ENCODE results near the gene ATP2A1. TPM values are rescaled to one million over a fixed set of nuclear protein-coding genes. Genes with fewer than 3 reads are reported as not detected.

ATP2A1 gene
- under 0.01 TPM in 1 of 2 replicates, not detected in the other for total RNA-seq (2012; rRNA removed)
- polyA plus RNA-seq (2012; rRNA removed) = 0.56 and 0.63 TPM in 2 replicates
- polyA plus RNA-seq (2012; cell fraction: cytosol; rRNA removed) = 0.35 and 0.36 TPM in 2 replicates
- polyA plus RNA-seq (2012; cell fraction: nucleus; rRNA removed; ENCODE audit: low replicate concordance) = 6.0 and 9.8 TPM in 2 replicates
- Bru-seq, nascent RNA = percentile 32 among the genes with signal in this experiment
- percentile 31 among the genes with signal in this experiment for BruChase-seq, experiment 1, labeled RNA remaining after a 6-hour chase
- BruChase-seq, experiment 2, labeled RNA remaining after a 2-hour chase = percentile 32 among the genes with signal in this experiment
- long read RNA-seq = 0 reads

- BruUV-seq (replicated peaks) = no TSS peak
- ChIA-PET CTCF (no interaction called here), POLR2A (ENCODE audit: unreplicated experiment) (no interaction called here)
- peaks cover 7% of the 10 kb centered on the region; the same call in 1 of the 2 replicates for H3K4me1 ChIP-seq (ENCODE audit: control insufficient read depth, insufficient read depth, low read length)
- peak within 1 kb of the TSS; percentile 66; the same call in 1 of the 2 replicates for H4K91ac ChIP-seq (ENCODE audit: insufficient read depth, low read depth, low read length)
- H3K27ac ChIP-seq (ENCODE audit: insufficient read depth, low read length) = peak within 1 kb of the TSS; percentile 28; the same call in 1 of the 2 replicates
- peak within 1 kb of the TSS; percentile 85; the same call in 1 of the 2 replicates for H3K14ac ChIP-seq (replicated peaks; ENCODE audit: low read depth, low read length)
- WGBS, 2 experiments (ENCODE audit: extremely low coverage in 2 of 2, insufficient read length in 1 of 2) = 76% methylated on average over 8 of the region's 25 CpGs; no CpG with 5 or more reads in 1 of the 2 experiments
- H2BK5ac ChIP-seq (ENCODE audit: low read depth, low read length, poor library complexity, severe bottlenecking) = no peak within 1 kb of the TSS
- H3K36me3 ChIP-seq (ENCODE audit: control insufficient read depth, insufficient read depth, low read length) = peaks cover 9% of the 10 kb centered on the region
- no peak within 1 kb of the TSS for H3K18ac ChIP-seq (ENCODE audit: low read depth, low read length)
- peak within 1 kb of the TSS; percentile 18 for H3K4ac ChIP-seq (ENCODE audit: low read depth, low read length)
- intact Hi-C loops (cut with micrococcal nuclease) = no loop called here
- peak within 1 kb of the TSS; percentile 67 for H3K9ac ChIP-seq (ENCODE audit: low read depth, low read length)
- H3K4me2 ChIP-seq (ENCODE audit: low read depth, low read length) = peak within 1 kb of the TSS; percentile 89
- no peak within 1 kb of the TSS for H2BK15ac ChIP-seq (ENCODE audit: low read depth, low read length)
- dilution Hi-C loops (cut with HindIII; ENCODE audit: low sequenced_read_pairs, unreplicated experiment) = no loop called here
- peaks cover 7% of the 10 kb centered on the region; the same call in 1 of the 2 replicates for H3K9me1 ChIP-seq (ENCODE audit: insufficient read depth, low read length)
- peak within 1 kb of the TSS; percentile 79 to 83; a peak in 3 of 4 replicates for H4K8ac ChIP-seq (ENCODE audit: low read depth in 2 of 2, low read length in 2 of 2)
- no peak within 1 kb of the TSS for H2BK120ac ChIP-seq (ENCODE audit: low read depth, low read length)
- no peaks in the 10 kb centered on the region for H3K9me3 ChIP-seq (ENCODE audit: control insufficient read depth, insufficient read depth, low read length)
- H3K56ac ChIP-seq (ENCODE audit: extremely low read depth, insufficient read depth, low read length) = no peak within 1 kb of the TSS
- no peaks in the 10 kb centered on the region for H4K20me1 ChIP-seq (ENCODE audit: insufficient read depth, low read length)
- peak within 1 kb of the TSS; percentile 71 for H3K4me3 ChIP-seq (ENCODE audit: insufficient read depth, low read depth, low read length)
- DNase-seq (no peak), ATAC-seq (ENCODE audit: low read depth) (no peak)
- H2BK20ac ChIP-seq (ENCODE audit: low read depth, low read length) = no peak within 1 kb of the TSS
- H4K5ac ChIP-seq (ENCODE audit: low read depth, low read length) = no peak within 1 kb of the TSS
- peak within 1 kb of the TSS; percentile 98 for H2AK9ac ChIP-seq (replicated peaks; ENCODE audit: low read depth, low read length, poor library complexity)
- H3K79me1 ChIP-seq (ENCODE audit: low read depth in 1 of 2, low read length in 2 of 2) = peaks cover 4 to 20% of the 10 kb centered on the region in 2 experiments; a peak in 2 of 4 replicates
- peak within 1 kb of the TSS; percentile 46; the same call in 1 of the 2 replicates for H2AK5ac ChIP-seq (ENCODE audit: low read depth, low read length)
- in situ Hi-C loops (cut with MboI; ENCODE audit: low sequenced_read_pairs) = loop anchor here (5.0 kb wide), 1 partner anchor 44 kb away; no protein-coding TSS in a partner anchor
- H3K23ac ChIP-seq (ENCODE audit: low read depth, low read length) = peak within 1 kb of the TSS; percentile 88; the same call in 1 of the 2 replicates
- H3K27me3 ChIP-seq (ENCODE audit: control insufficient read depth, insufficient read depth, low read length) = no peaks in the 10 kb centered on the region
- H2AFZ ChIP-seq (replicated peaks; ENCODE audit: low read length, poor library complexity) = peak within 1 kb of the TSS; percentile 95
- TF ChIP-seq RCOR1 (IDR thresholded peaks at IDR 0.05; ENCODE audit: insufficient replicate concordance, low read length) (no peak), CEBPB (IDR thresholded peaks at IDR 0.05; ENCODE audit: low read depth, low read length) (no peak), FOS (IDR thresholded peaks at IDR 0.05; ENCODE audit: low read depth, low read length) (no peak), MAZ (IDR thresholded peaks at IDR 0.05; ENCODE audit: borderline replicate concordance, low read depth, low read length) (no peak), CTCF (conservative IDR thresholded peaks at IDR 0.05; ENCODE audit: low read depth, low read length) (no peak), USF2 (IDR thresholded peaks at IDR 0.05; ENCODE audit: low read depth, low read length) (no peak), POLR2A (IDR thresholded peaks at IDR 0.05; ENCODE audit: low read depth, low read length) (no peak), BHLHE40 (IDR thresholded peaks at IDR 0.05; ENCODE audit: low read depth, low read length) (no peak), MAFK (IDR thresholded peaks at IDR 0.05; ENCODE audit: low read depth, low read length) (no peak), RFX5 (IDR thresholded peaks at IDR 0.05; ENCODE audit: low read depth, low read length) (no peak), MXI1 (IDR thresholded peaks at IDR 0.05; ENCODE audit: borderline replicate concordance, low read depth, low read length) (no peak)
- TF ChIP-seq, protein P1, sequence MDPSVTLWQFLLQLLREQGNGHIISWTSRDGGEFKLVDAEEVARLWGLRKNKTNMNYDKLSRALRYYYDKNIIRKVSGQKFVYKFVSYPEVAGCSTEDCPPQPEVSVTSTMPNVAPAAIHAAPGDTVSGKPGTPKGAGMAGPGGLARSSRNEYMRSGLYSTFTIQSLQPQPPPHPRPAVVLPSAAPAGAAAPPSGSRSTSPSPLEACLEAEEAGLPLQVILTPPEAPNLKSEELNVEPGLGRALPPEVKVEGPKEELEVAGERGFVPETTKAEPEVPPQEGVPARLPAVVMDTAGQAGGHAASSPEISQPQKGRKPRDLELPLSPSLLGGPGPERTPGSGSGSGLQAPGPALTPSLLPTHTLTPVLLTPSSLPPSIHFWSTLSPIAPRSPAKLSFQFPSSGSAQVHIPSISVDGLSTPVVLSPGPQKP (IDR thresholded peaks at IDR 0.05; ENCODE audit: borderline replicate concordance, low read depth, low read length) = no peak
Observed at GRCh38 chr16:28878083-28878926, at the start of gene ATP2A1. TSS of gene ATP2A1 (plus strand) at chr16:28878488. CDS start at chr16:28878672, 184 bp downstream.
